Ovary (tissue), 9 donors: Measurements from ENCODE around the gene SURF1. TPM values are rescaled to one million over a fixed set of nuclear protein-coding genes. Genes with fewer than 3 reads are reported as not detected.
A peak's percentile ranks its signal among the peaks of the same experiment; 100 is the strongest.

ENCODE experiments used
- DNase-seq, 5 donors: peaks; one replicate each; pipeline ENCODE4 v3.0.0-alpha.2; 2019 to 2020
- H3K27ac ChIP-seq, 2 donors: fragments of 200-600 bp; one replicate each; pipeline versions ENCODE4 v1.5.1 to v1.8.0; 2019 to 2022
- H3K27me3 ChIP-seq: fragments of 200-600 bp; one replicate; pipeline ENCODE4 v1.8.0; 2022
- H3K36me3 ChIP-seq: fragments of 200-600 bp; sonication (generic); one replicate; pipeline ENCODE4 v1.5.1; 2019
- H3K4me1 ChIP-seq: one replicate; pipeline ENCODE4 v1.8.1; 2013; ENCODE audit warnings: mild to moderate bottlenecking, moderate library complexity; ENCODE audit not compliant: insufficient read depth
- H3K4me3 ChIP-seq: fragments of 200-600 bp; sonication (generic); one replicate; pipeline ENCODE4 v1.5.1; 2017
- H3K9me3 ChIP-seq, 2 donors: fragments of 200-600 bp in 1 of 2; sonication (generic) in 1 of 2; one replicate each; pipeline versions ENCODE4 v1.5.1 to v1.8.1; 2013 to 2019; ENCODE audit warnings: mild to moderate bottlenecking in 1 of 2, moderate library complexity in 1 of 2
- CTCF ChIP-seq, 3 donors: fragments of 450-650 bp in 2 of 3; fragments of 200-600 bp in 1 of 3; IDR thresholded peaks; one replicate each; pipeline versions ENCODE4 v1.5.1 to v1.8.0; 2016 to 2022; ENCODE audit warnings: antibody characterized with exemption in 3 of 3, mild to moderate bottlenecking in 1 of 3
- EP300 ChIP-seq: sonication (generic); formaldehyde crosslinking; IDR thresholded peaks from one replicate; pipeline ENCODE4 v1.6.1; 2017; ENCODE audit warnings: antibody characterized with exemption
- POLR2A ChIP-seq: fragments of 450-650 bp; IDR thresholded peaks from one replicate; pipeline ENCODE4 v1.6.1; 2017; ENCODE audit warnings: antibody characterized with exemption, mild to moderate bottlenecking, moderate library complexity
- WGBS, 3 donors: extraction: QIAGEN DNeasy Blood & Tissue Kit in 1 of 3; methylation state at CpG; one replicate each; pipeline versions ENCODE4 v1.1.5 to v1.1.7; 2013 to 2017; 5-methylcytosine and 5-hydroxymethylcytosine counted together
- intact Hi-C, 4 donors: fragments of 100-400 bp; cut with DNase I; formaldehyde crosslinking; loops; one replicate each; pipeline versions ENCODE4 v1.11.0 to v1.15.1; 2022 to 2023
- polyA plus RNA-seq, 2 donors: library from polyadenylated mRNA; stranded (reverse); fragments of 200-250 nt in 1 of 2; fragments of 350-450 nt in 1 of 2; fragmentation: Illumina TruSeq in 1 of 2; extraction: RNeasy Lipid Tissue Mini Kit (QIAGEN cat#74804) in 1 of 2; gene quantifications; one replicate each; pipeline ENCODE4 v1.2.3, GENCODE V29; 2013 to 2014
- total RNA-seq, 7 donors: library from RNA; depleted of rRNA in 2 of 7; stranded (reverse); fragments of >200 nt in 2 of 7; fragmentation: NEBNext Ultra II Directional in 3 of 7; extraction: Animal tissue kit (Norgen Biotek cat#: 25700) in 3 of 7; gene quantifications; one replicate each; pipeline versions ENCODE4 v1.1.0 to v1.2.4, GENCODE V29; 2016 to 2023
- donor health status: DM: no; HTN: no; CAD: no; lungs with moderate emphysema.
- donor health status: DM: no; HTN: no; CAD: no.
- donor health status: Bipolar disorder and iron deficiency.
- donor health status: DM: yes; HTN: yes; CAD: no.
- donor health status: DM: no; HTN: no; CAD: no.
- donor health status: DM: yes; HTN: yes; CAD: no.

The SURF1 gene
- total and polyA plus RNA-seq, 9 donors: 23.5 to 51.3 (median 35.6) TPM

DNA sequence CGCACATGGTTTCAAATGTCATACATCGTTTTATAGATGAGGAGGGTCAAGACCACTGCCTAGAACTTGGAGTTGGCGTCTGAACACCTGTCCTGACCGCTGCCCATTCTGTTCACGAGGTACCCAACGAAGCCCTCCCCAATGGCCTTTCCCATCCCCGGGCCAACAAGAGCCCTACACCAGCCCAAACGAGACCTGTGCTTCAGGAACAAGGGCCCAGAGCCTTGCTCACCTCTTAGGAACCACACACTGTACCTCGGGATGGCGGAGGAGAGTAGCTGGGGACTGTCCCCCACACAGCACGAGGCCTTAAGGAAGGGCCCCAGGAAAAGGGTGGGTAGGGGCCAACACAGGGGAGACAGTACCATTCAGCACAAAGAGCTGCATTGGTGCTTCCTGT, 23.3 kb downstream of the SURF1 start:
- H3K27ac ChIP-seq: no peak overlapping the region

GRCh38 chr9:133332381-133332730, 23.9 kb downstream of the SURF1 start:
- TF ChIP-seq CTCF (IDR thresholded peaks at IDR 0.05) (no peak), EP300 (no peak), POLR2A (no peak)
- DNase-seq: peak in 1 of 5 donors; percentile 32
- no peaks in the 10 kb centered on the region for H3K9me3 ChIP-seq
- no peak overlapping the region for H3K27ac ChIP-seq
- intact Hi-C loops: loop anchor here in 2 of 4 donors (5.0 kb wide), 2 partner anchors 145 to 150 kb away; no protein-coding TSS in a partner anchor
- peaks cover 5% of the 10 kb centered on the region for H3K4me1 ChIP-seq
- H3K4me3 ChIP-seq: no peak overlapping the region
- no peaks in the 10 kb centered on the region for H3K27me3 ChIP-seq
- no peaks in the 10 kb centered on the region for H3K36me3 ChIP-seq
- 84 to 94% (median 90%) methylated on average over 20 of the region's 20 CpGs for WGBS, 3 donors

More for the DNA sequence above, 23.3 kb downstream of the SURF1 start:
- intact Hi-C loops: loop anchor here in 2 of 4 donors (5.0 kb wide), 2 partner anchors 146 to 151 kb away; no protein-coding TSS in a partner anchor
- TF ChIP-seq EP300 (no peak), POLR2A (no peak), CTCF (IDR thresholded peaks at IDR 0.05) (no peak)
- Histone ChIP-seq H3K9me3 (no peaks in the 10 kb centered on the region), H3K4me1 (peaks cover 5% of the 10 kb centered on the region), H3K27me3 (no peaks in the 10 kb centered on the region), H3K36me3 (no peaks in the 10 kb centered on the region), H3K4me3 (no peak overlapping the region)
- WGBS, 3 donors: 90 to 93% (median 90%) methylated on average over 11 of the region's 11 CpGs
- peak in 1 of 5 donors; percentile 15 for DNase-seq

- no peaks in the 10 kb centered on the region for H3K27me3 ChIP-seq
- H3K4me3 ChIP-seq: no peak overlapping the region
- intact Hi-C loops: loop anchor here in 2 of 4 donors (5.0 kb wide), 2 partner anchors 145 to 150 kb away; no protein-coding TSS in a partner anchor
- DNase-seq: peak in 2 of 5 donors; percentile 19 to 34
- no peaks in the 10 kb centered on the region for H3K36me3 ChIP-seq
- H3K4me1 ChIP-seq: peaks cover 5% of the 10 kb centered on the region
- TF ChIP-seq POLR2A (no peak), EP300 (no peak), CTCF (IDR thresholded peaks at IDR 0.05) (no peak)
- WGBS, 3 donors: 92 to 94% (median 92%) methylated on average over 57 of the region's 57 CpGs
- H3K27ac ChIP-seq: no peak overlapping the region
- no peaks in the 10 kb centered on the region for H3K9me3 ChIP-seq
Measured at GRCh38 chr9:133331641-133332380, 24.5 kb downstream of the SURF1 start.

GRCh38 chr9:133331221-133331620, 25.1 kb downstream of the SURF1 start:
- no peak overlapping the region for H3K27ac ChIP-seq
- intact Hi-C loops: loop anchor here in 2 of 4 donors (5.0 kb wide), 2 partner anchors 144 to 149 kb away; no protein-coding TSS in a partner anchor
- WGBS, 3 donors: 70 to 84% (median 78%) methylated on average over 19 of the region's 19 CpGs
- H3K9me3 ChIP-seq: no peaks in the 10 kb centered on the region
- H3K4me3 ChIP-seq: no peak overlapping the region
- no peak for TF ChIP-seq EP300
- TF ChIP-seq CTCF (IDR thresholded peaks at IDR 0.05): no peak
- TF ChIP-seq POLR2A: no peak
- no peaks in the 10 kb centered on the region for H3K36me3 ChIP-seq
- peak in 2 of 5 donors; percentile 20 to 33 for DNase-seq
- H3K4me1 ChIP-seq: peaks cover 3% of the 10 kb centered on the region
- H3K27me3 ChIP-seq: no peaks in the 10 kb centered on the region
